Panc1 (cell line): ENCODE data around the gene SYTL3.

ENCODE experiments used
- POLR2AphosphoS5 ChIP-seq: IDR thresholded peaks from 2 replicates; pipeline ENCODE4 v1.6.1; 2012; ENCODE audit warnings: mild to moderate bottlenecking, low read depth, low read length, moderate library complexity
- SIN3A ChIP-seq: IDR thresholded peaks from 2 replicates; pipeline ENCODE4 v1.6.1; 2012; ENCODE audit warnings: low read depth, mild to moderate bottlenecking, low read length, moderate library complexity, borderline replicate concordance; ENCODE audit not compliant: insufficient read depth
- TF ChIP-seq, protein P1 (sequence below): fragments of 450-650 bp; IDR thresholded peaks from 2 replicates; pipeline ENCODE4 v1.5.1; 2017; ENCODE audit warnings: mild to moderate bottlenecking

DNA sequence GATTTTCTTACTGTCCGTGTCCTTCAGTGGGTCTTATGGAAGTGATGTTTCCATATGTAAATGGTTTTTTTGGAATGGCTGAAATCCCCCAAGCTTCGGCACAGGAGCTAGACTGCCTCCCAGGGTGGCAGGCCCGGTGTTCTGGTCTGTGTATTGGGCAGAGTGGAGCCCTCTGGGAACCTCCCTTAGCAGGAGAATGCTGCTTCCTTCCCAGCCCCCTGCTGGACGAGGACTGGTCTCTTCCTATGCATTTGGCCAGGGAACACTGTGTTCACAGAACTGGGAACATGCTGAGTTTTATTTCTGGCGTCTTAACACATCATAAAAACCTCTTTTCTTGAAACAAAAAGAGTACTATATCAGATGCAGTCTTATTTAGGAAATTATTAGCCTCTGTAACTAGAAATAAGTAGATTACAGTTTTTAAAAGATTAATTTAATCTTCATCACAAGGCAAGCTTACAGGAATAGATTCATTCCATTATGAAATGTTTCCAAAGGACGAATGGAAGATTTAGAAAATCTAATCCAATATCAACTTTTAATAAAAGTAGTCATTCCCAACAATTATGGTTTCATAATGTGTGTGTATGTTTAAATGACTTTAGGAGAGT is 56.6 kb downstream of the SYTL3 start:
- TF ChIP-seq, protein P1, sequence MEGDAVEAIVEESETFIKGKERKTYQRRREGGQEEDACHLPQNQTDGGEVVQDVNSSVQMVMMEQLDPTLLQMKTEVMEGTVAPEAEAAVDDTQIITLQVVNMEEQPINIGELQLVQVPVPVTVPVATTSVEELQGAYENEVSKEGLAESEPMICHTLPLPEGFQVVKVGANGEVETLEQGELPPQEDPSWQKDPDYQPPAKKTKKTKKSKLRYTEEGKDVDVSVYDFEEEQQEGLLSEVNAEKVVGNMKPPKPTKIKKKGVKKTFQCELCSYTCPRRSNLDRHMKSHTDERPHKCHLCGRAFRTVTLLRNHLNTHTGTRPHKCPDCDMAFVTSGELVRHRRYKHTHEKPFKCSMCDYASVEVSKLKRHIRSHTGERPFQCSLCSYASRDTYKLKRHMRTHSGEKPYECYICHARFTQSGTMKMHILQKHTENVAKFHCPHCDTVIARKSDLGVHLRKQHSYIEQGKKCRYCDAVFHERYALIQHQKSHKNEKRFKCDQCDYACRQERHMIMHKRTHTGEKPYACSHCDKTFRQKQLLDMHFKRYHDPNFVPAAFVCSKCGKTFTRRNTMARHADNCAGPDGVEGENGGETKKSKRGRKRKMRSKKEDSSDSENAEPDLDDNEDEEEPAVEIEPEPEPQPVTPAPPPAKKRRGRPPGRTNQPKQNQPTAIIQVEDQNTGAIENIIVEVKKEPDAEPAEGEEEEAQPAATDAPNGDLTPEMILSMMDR, result peak; percentile 80
- TF ChIP-seq POLR2AphosphoS5 (no peak), SIN3A (no peak)
